HG03469 (cell line): ENCODE results near the gene SCGB2A2.

ENCODE experiments used
- ATAC-seq: cut with Tn5 transposase; IDR thresholded peaks from one replicate; pipeline ENCODE4 v1.9.1; 2021; ENCODE audit warnings: mild to moderate bottlenecking, moderate library complexity, moderate number of reproducible peaks; ENCODE audit not compliant: unreplicated experiment

Gene SCGB2A2

GRCh38 chr11:62269654-62270278, at the start of gene SCGB2A2:
Gene SCGB2A2 (plus strand): TSS chr11:62270158. CDS start chr11:62270217, 59 bp downstream.
- no peak for ATAC-seq

GRCh38 chr11:62221498-62221897, 48.5 kb upstream of the SCGB2A2 start:
- no peak for ATAC-seq

- ATAC-seq: no peak
Measured at GRCh38 chr11:62223095-62223494, 46.9 kb upstream of the SCGB2A2 start.

GRCh38 chr11:62233730-62234129, 36.2 kb upstream of the SCGB2A2 start:
- ATAC-seq: no peak

- ATAC-seq: no peak
Measured at GRCh38 chr11:62236187-62236586, 33.8 kb upstream of the SCGB2A2 start.

- ATAC-seq: no peak
Measured at GRCh38 chr11:62237499-62237898, 32.5 kb upstream of the SCGB2A2 start.

- no peak for ATAC-seq
Measured at GRCh38 chr11:62238151-62238550, 31.8 kb upstream of the SCGB2A2 start.

- ATAC-seq: no peak
Measured at GRCh38 chr11:62241095-62241494, 28.9 kb upstream of the SCGB2A2 start.

- ATAC-seq: no peak
Measured at GRCh38 chr11:62242021-62242420, 27.9 kb upstream of the SCGB2A2 start, which contains the start of gene SCGB1D2. Gene SCGB1D2 (plus strand): TSS chr11:62242239. CDS start chr11:62242308, 69 bp downstream.

GRCh38 chr11:62245271-62245753, 24.6 kb upstream of the SCGB2A2 start:
- ATAC-seq: no peak

GRCh38 chr11:62251698-62252097, 18.3 kb upstream of the SCGB2A2 start:
- no peak for ATAC-seq

GRCh38 chr11:62253999-62254542, 15.9 kb upstream of the SCGB2A2 start:
- no peak for ATAC-seq

- no peak for ATAC-seq
Measured at GRCh38 chr11:62256281-62256680, 13.7 kb upstream of the SCGB2A2 start.

- no peak for ATAC-seq
Measured at GRCh38 chr11:62260261-62260953, 9.6 kb upstream of the SCGB2A2 start.

- ATAC-seq: no peak
Measured at GRCh38 chr11:62264004-62264403, 6.0 kb upstream of the SCGB2A2 start.

- ATAC-seq: no peak
Measured at GRCh38 chr11:62266558-62266957, 3.4 kb upstream of the SCGB2A2 start.

- ATAC-seq: no peak
Measured at GRCh38 chr11:62267050-62267449, 2.9 kb upstream of the SCGB2A2 start.

GRCh38 chr11:62267576-62267975, 2.4 kb upstream of the SCGB2A2 start:
- ATAC-seq: no peak

- ATAC-seq: no peak
Measured at GRCh38 chr11:62273284-62273683, 3.3 kb downstream of the SCGB2A2 start.

GRCh38 chr11:62273789-62274275, 3.9 kb downstream of the SCGB2A2 start:
- no peak for ATAC-seq

- no peak for ATAC-seq
Measured at GRCh38 chr11:62280452-62280851, 10.5 kb downstream of the SCGB2A2 start.

- ATAC-seq: no peak
Measured at GRCh38 chr11:62295504-62295903, 25.5 kb downstream of the SCGB2A2 start.
